ENCODE data around the gene EBF4.

Gene EBF4

GRCh38 chr20:2701671-2702081, 9.1 kb downstream of the EBF4 start:
- DNase-seq (ENCODE audit: low read depth) = no peak

GRCh38 chr20:2703716-2704475, 11.3 kb downstream of the EBF4 start:
- no peak for DNase-seq (ENCODE audit: low read depth)

GRCh38 chr20:2705931-2706645, 13.5 kb downstream of the EBF4 start:
- no peak for DNase-seq (ENCODE audit: low read depth)

- no peak for DNase-seq (ENCODE audit: low read depth)
Measured at GRCh38 chr20:2706688-2707352, 14.2 kb downstream of the EBF4 start.

- DNase-seq (ENCODE audit: low read depth) = no peak
Measured at GRCh38 chr20:2707353-2708072, 14.9 kb downstream of the EBF4 start.

- DNase-seq (ENCODE audit: low read depth) = no peak
Measured at GRCh38 chr20:2708073-2708415, 15.5 kb downstream of the EBF4 start.

GRCh38 chr20:2708665-2709064, 16.1 kb downstream of the EBF4 start:
- no peak for DNase-seq (ENCODE audit: low read depth)

- DNase-seq (ENCODE audit: low read depth) = no peak
Measured at GRCh38 chr20:2709205-2709981, 16.8 kb downstream of the EBF4 start.

GRCh38 chr20:2713285-2713684, 20.7 kb downstream of the EBF4 start:
- no peak for DNase-seq (ENCODE audit: low read depth)

GRCh38 chr20:2729251-2729713, 36.7 kb downstream of the EBF4 start:
- DNase-seq (ENCODE audit: low read depth) = no peak

GRCh38 chr20:2729791-2730190, 37.2 kb downstream of the EBF4 start:
- DNase-seq (ENCODE audit: low read depth) = no peak

GRCh38 chr20:2734899-2735298, 42.3 kb downstream of the EBF4 start:
- DNase-seq (ENCODE audit: low read depth) = no peak

- DNase-seq (ENCODE audit: low read depth) = no peak
Measured at GRCh38 chr20:2736441-2736840, 43.9 kb downstream of the EBF4 start.

- no peak for DNase-seq (ENCODE audit: low read depth)
Measured at GRCh38 chr20:2738331-2739041, 45.9 kb downstream of the EBF4 start.

GRCh38 chr20:2739042-2739398, 46.4 kb downstream of the EBF4 start:
- DNase-seq (ENCODE audit: low read depth) = no peak

GRCh38 chr20:2740702-2741101, 48.1 kb downstream of the EBF4 start:
- DNase-seq (ENCODE audit: low read depth) = no peak

GRCh38 chr20:2741463-2741862, 48.9 kb downstream of the EBF4 start:
- DNase-seq (ENCODE audit: low read depth) = no peak

- no peak for DNase-seq (ENCODE audit: low read depth)
Measured at GRCh38 chr20:2741881-2742280, 49.3 kb downstream of the EBF4 start.

- DNase-seq (ENCODE audit: low read depth) = no peak
Measured at GRCh38 chr20:2742431-2742830, 49.9 kb downstream of the EBF4 start.

GRCh38 chr20:2742934-2743559, 50.5 kb downstream of the EBF4 start:
- peak; percentile 61 for DNase-seq (ENCODE audit: low read depth)
